Nephron progenitor cell (in vitro differentiated cells): ENCODE data around the gene PSTPIP1.

Source experiments
- DNase-seq: peaks from one replicate; pipeline ENCODE4 v3.0.0; 2021
- H3K27ac Mint-ChIP-seq: 2 replicates; pipeline ENCODE4 v1.8.0; 2021; ENCODE audit warnings: mild to moderate bottlenecking, moderate library complexity, mixed read lengths
- H3K27me3 Mint-ChIP-seq: 2 replicates; pipeline ENCODE4 v1.8.0; 2021; ENCODE audit warnings: mild to moderate bottlenecking, low read depth, mixed read lengths; ENCODE audit not compliant: poor library complexity
- H3K36me3 Mint-ChIP-seq: 2 replicates; pipeline ENCODE4 v1.8.0; 2021; ENCODE audit warnings: low read depth, mixed read lengths
- H3K4me1 Mint-ChIP-seq: 2 replicates; pipeline ENCODE4 v1.8.0; 2021; ENCODE audit warnings: mixed read lengths
- H3K4me3 Mint-ChIP-seq: 2 replicates; pipeline ENCODE4 v1.8.0; 2021; ENCODE audit warnings: mild to moderate bottlenecking, moderate library complexity, mixed read lengths
- H3K9me3 Mint-ChIP-seq: 2 replicates; pipeline ENCODE4 v1.8.0; 2021; ENCODE audit warnings: mild to moderate bottlenecking, moderate library complexity, mixed read lengths
- TF ChIP-seq, protein P1 (sequence below): fragments of 200-600 bp; sonication (generic); IDR thresholded peaks from 2 replicates; pipeline ENCODE4 v1.5.0; 2021; ENCODE audit warnings: antibody characterized with exemption

Gene PSTPIP1

DNA sequence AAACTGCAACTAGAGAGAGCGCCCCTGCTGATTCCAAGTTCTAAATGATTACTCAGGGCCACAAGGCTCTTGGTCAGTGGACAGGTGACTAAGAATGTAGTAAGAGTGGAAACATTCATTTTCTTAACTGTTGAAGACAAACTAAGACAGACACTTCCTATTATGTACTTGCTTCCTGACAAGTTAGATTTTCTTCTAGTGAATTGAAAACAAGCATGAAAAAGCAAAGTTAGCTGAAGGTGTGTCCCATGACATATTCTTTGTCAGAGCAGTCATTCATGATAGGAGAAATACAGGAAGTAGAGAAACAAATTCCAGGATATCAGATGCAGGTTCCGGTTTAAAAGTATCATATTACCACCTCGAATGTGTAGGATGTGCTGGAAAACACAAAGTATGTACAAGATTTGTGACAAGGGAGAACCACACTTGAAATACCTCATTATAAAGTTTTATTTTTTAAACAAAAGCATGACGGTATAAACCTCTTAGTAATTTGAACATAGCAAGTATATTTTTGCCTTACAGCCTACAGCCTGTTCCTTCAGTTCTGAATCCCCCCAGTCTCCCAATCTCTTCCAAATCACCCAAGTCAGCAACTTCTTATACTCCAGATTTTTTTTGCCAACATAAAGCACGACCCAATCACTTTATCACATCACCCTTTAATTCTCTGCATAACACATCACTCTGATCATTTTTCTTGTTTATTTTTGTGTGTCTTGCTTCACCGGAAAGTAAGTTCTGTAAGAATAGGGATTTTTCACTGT, 69.8 kb downstream of the PSTPIP1 start:
- H3K27ac Mint-ChIP-seq, result peak overlapping the region; percentile 39
- TF ChIP-seq, protein P1, sequence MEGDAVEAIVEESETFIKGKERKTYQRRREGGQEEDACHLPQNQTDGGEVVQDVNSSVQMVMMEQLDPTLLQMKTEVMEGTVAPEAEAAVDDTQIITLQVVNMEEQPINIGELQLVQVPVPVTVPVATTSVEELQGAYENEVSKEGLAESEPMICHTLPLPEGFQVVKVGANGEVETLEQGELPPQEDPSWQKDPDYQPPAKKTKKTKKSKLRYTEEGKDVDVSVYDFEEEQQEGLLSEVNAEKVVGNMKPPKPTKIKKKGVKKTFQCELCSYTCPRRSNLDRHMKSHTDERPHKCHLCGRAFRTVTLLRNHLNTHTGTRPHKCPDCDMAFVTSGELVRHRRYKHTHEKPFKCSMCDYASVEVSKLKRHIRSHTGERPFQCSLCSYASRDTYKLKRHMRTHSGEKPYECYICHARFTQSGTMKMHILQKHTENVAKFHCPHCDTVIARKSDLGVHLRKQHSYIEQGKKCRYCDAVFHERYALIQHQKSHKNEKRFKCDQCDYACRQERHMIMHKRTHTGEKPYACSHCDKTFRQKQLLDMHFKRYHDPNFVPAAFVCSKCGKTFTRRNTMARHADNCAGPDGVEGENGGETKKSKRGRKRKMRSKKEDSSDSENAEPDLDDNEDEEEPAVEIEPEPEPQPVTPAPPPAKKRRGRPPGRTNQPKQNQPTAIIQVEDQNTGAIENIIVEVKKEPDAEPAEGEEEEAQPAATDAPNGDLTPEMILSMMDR, result no peak
- H3K27me3 Mint-ChIP-seq, result no peaks in the 10 kb centered on the region
- peaks cover 27% of the 10 kb centered on the region for H3K36me3 Mint-ChIP-seq
- H3K9me3 Mint-ChIP-seq, result peaks cover 3% of the 10 kb centered on the region
- DNase-seq, result no peak
- H3K4me3 Mint-ChIP-seq, result no peak overlapping the region
- H3K4me1 Mint-ChIP-seq, result peaks cover 87% of the 10 kb centered on the region

DNA sequence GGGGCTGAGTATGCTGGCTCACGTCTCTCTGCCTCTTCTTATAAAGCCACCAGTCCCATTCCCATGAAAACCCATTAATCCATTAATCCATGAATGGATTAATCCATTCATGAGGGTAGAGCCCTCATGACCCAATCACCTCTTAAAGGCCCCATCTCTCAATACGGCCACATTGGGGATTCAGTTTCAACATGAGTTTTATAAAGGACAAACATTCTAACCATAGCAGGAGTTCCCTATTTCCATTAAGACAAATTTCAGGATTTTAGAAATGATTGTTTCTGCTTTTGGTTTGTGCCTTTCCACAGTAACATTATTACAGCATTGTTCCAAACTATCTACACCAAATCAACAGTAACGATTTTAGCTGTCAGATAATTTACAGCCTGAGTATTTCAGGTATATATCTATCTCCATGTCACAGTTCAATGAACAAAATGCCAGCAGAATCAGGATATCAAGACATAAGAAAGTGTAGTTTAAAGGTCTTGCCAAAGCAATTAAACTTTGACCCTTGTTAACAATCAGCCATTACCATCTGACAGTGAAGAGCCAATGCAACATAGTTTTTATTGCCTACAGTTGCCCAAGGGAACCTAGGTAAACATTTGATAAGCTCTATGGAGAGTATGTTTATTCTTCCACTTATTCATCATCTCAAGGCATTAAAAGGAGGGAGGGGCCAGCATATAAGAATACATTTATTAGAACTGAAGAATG, 72.2 kb downstream of the PSTPIP1 start:
- no peak for DNase-seq
- peaks cover 3% of the 10 kb centered on the region for H3K9me3 Mint-ChIP-seq
- peak overlapping the region; percentile 21 for H3K4me3 Mint-ChIP-seq
- peaks cover 78% of the 10 kb centered on the region for H3K4me1 Mint-ChIP-seq
- TF ChIP-seq, protein P1, result no peak
- no peaks in the 10 kb centered on the region for H3K27me3 Mint-ChIP-seq
- peaks cover 27% of the 10 kb centered on the region for H3K36me3 Mint-ChIP-seq
- H3K27ac Mint-ChIP-seq, result peak overlapping the region; percentile 13

DNA sequence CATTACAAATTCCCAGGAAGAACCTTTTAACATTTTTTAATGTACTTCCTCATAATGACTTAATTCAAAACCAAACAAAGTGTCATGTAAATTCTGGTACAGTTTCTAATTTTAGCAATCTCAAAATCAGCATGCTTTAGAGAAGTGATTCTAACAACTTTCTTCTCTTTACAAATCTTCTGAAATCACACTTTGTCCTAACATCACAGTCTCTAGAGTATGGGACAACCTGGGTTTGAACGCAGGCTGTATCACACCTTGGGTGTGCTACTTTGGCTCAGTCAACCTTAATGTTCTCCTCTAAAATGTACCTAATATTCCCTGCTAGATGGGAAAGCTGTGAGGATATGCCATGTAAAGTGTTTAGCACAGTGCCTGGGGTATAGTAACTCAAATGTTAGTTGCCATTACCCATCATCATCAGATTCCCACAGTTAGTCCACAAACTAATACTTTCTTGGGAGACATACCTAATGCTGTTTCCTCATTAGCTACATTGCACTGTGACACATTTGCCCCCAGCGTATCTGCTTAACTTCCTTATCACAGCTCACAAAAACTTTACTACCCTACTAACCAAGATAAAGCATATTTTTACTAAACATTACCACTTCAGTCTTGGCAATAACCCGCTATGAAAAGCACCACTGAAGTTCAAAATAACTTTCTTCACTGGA, 72.9 kb downstream of the PSTPIP1 start:
- Mint-ChIP-seq H3K4me3 (peak overlapping the region; percentile 20), H3K4me1 (peaks cover 79% of the 10 kb centered on the region)
- no peak for DNase-seq

DNA sequence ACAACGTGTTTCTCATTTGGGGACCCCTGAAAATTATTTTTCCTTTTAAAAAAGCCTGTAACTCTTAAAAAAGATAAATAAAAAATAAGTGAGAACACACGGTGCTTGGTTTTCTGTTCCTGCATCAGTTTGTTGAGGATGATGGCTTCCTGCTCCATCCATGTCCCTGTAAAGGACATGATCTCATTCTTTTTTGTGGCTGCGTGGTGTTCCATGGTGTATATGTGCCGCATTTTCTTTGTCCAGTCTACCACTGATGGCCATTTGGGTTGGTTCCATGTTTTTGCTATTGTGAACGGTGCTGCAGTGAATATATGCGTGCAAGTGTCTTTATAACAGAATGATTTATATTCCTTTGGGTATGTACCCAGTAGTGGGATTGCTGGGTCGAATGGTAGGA, 73.7 kb downstream of the PSTPIP1 start:
- DNase-seq, result no peak
- peak overlapping the region; percentile 24 for H3K4me3 Mint-ChIP-seq
- H3K36me3 Mint-ChIP-seq, result peaks cover 25% of the 10 kb centered on the region
- H3K9me3 Mint-ChIP-seq, result peaks cover 3% of the 10 kb centered on the region
- peak overlapping the region; percentile 24 for H3K27ac Mint-ChIP-seq
- H3K4me1 Mint-ChIP-seq, result peaks cover 75% of the 10 kb centered on the region
- TF ChIP-seq, protein P1, result no peak
- H3K27me3 Mint-ChIP-seq, result peaks cover 3% of the 10 kb centered on the region

More for the DNA sequence above, 72.9 kb downstream of the PSTPIP1 start:
- no peak overlapping the region for H3K27ac Mint-ChIP-seq
- H3K9me3 Mint-ChIP-seq, result peaks cover 3% of the 10 kb centered on the region
- no peaks in the 10 kb centered on the region for H3K27me3 Mint-ChIP-seq
- TF ChIP-seq, protein P1, result no peak
- peaks cover 27% of the 10 kb centered on the region for H3K36me3 Mint-ChIP-seq

DNA sequence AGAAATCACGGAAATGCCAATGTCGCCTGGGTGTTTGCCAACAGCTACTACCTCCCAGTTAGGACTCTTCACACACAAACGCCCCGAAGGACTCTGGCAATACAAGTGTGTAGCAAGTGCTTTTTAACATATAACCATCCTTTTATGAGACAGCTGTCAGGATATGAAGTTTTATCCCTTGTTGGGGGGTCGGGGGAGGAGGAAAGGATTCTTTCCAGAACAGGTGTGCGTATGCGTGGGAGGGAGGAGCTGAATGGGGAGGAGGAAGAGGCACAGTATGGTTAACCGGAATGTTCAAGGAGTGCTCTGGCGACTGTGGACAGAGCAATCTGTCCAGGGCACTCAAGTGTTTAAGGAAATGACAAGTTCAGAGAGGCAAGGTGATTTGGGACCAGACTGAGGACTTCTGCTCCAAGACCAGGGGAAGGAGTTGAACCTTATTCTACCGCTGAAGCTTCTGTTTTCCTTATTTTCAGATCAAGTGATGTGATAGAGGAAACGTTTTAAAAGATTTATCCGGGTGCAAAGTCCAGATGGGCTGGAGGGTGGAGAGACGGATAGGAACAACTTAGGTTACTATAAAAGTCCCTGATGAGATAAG, 74.7 kb downstream of the PSTPIP1 start:
- Mint-ChIP-seq H3K4me3 (peak overlapping the region; percentile 93), H3K27ac (peak overlapping the region; percentile 94), H3K9me3 (peaks cover 3% of the 10 kb centered on the region), H3K27me3 (peaks cover 6% of the 10 kb centered on the region), H3K36me3 (peaks cover 22% of the 10 kb centered on the region), H3K4me1 (peaks cover 66% of the 10 kb centered on the region)
- TF ChIP-seq, protein P1, result no peak
- no peak for DNase-seq
